Vagina (tissue), 2 donors: ENCODE data around the gene SLAMF9.

ENCODE experiments used
- POLR2AphosphoS5 ChIP-seq, 2 donors: sonication (generic); formaldehyde crosslinking; IDR thresholded peaks; one replicate each; pipeline ENCODE4 v1.9.0; 2017; ENCODE audit warnings: antibody characterized with exemption in 2 of 2, mild to moderate bottlenecking in 2 of 2, low read depth in 1 of 2; ENCODE audit not compliant: insufficient read depth in 1 of 2
- TF ChIP-seq, protein P1 (sequence below), 3 experiments: fragments of 450-650 bp in 2 of 3; fragments of 200-600 bp in 1 of 3; sonication (generic) in 1 of 3; IDR thresholded peaks; one replicate each; pipeline ENCODE4 v1.5.1; 2017 to 2019; ENCODE audit warnings: antibody characterized with exemption in 3 of 3, mild to moderate bottlenecking in 2 of 3, moderate library complexity in 2 of 3

DNA sequence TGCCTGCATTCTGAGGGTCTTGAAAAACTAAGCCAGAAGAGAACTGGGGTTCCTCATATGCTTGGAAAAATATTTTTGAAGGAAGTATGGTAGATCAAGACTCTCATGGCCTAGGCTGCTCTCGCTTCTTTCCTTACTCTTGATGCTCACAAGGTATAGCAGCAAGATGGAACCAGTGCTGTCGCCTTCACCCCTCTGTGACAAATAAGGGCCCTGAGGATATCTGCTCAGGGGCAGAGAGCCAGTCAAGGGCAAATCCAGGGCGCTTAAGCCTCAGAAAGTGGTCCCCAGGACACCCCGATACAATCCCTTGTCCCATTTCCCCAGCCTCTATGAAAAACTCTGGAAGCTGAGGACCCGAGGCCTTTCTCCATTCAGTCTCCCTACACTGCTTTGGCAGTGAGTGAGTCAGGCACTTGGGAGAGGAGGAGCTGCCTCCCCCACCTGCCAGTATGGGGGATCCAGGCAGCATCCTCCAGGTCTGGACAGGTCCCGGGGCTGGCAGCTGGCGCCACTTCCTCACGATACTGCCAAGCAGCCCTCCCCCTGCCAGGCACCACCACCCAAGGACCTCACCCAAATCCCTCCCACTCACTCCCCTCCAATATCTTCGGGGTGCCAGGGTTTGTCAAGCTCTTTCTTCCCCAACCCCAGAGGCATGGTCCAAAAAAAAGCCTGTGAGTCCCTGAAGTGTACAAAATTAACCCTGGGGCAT is 10.0 kb downstream of the SLAMF9 start:
- no peak for TF ChIP-seq POLR2AphosphoS5 (IDR thresholded peaks at IDR 0.05; ENCODE audit: insufficient read depth in 1 of 2, low read depth in 1 of 2)
- TF ChIP-seq, protein P1, sequence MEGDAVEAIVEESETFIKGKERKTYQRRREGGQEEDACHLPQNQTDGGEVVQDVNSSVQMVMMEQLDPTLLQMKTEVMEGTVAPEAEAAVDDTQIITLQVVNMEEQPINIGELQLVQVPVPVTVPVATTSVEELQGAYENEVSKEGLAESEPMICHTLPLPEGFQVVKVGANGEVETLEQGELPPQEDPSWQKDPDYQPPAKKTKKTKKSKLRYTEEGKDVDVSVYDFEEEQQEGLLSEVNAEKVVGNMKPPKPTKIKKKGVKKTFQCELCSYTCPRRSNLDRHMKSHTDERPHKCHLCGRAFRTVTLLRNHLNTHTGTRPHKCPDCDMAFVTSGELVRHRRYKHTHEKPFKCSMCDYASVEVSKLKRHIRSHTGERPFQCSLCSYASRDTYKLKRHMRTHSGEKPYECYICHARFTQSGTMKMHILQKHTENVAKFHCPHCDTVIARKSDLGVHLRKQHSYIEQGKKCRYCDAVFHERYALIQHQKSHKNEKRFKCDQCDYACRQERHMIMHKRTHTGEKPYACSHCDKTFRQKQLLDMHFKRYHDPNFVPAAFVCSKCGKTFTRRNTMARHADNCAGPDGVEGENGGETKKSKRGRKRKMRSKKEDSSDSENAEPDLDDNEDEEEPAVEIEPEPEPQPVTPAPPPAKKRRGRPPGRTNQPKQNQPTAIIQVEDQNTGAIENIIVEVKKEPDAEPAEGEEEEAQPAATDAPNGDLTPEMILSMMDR (IDR thresholded peaks at IDR 0.05): no peak
